Fibroblast of skin of abdomen (primary cell): Measurements from ENCODE around the gene TMTC1.

ENCODE experiments used
- DNase-seq: peaks from one replicate; pipeline ENCODE4 v3.0.0-alpha.2; 2013

The TMTC1 gene

DNA sequence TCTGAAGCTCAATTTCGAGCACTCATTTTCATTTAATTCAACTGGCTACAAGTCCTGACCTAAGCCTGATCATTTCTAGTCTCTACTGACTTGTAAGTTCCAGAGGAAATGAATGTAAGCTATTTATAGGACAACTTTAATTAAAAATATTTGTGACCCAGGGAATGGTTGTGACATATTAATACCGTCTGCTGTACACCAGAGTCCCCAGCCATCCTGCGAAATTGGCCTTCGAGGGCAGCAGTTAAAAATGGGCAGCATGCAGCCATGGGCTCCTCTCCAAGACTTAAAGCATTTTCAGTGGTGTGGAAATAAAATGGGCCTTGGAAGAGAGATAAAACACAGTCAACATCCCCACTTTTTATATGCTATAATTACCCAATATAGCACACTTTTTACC is 255.6 kb downstream of the TMTC1 start:
- no peak for DNase-seq

DNA sequence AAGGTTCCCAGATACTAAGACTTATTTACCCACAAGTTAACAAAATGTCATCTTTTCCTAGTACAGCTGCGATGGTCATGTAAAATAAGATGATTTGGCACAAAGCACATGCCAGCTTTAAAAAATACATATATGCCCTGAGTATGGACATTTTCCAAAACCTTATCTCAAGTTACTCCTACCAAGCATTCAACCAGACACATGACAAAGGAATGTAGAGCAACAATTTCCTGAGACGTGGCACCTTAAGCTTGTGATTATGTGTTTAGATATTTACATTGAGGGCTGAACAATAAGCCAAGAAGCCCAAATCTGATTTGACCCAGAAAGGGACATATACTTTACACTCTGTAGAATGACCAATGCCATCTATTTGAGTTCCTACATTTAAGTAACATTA is 261.8 kb downstream of the TMTC1 start:
- DNase-seq: no peak

DNA sequence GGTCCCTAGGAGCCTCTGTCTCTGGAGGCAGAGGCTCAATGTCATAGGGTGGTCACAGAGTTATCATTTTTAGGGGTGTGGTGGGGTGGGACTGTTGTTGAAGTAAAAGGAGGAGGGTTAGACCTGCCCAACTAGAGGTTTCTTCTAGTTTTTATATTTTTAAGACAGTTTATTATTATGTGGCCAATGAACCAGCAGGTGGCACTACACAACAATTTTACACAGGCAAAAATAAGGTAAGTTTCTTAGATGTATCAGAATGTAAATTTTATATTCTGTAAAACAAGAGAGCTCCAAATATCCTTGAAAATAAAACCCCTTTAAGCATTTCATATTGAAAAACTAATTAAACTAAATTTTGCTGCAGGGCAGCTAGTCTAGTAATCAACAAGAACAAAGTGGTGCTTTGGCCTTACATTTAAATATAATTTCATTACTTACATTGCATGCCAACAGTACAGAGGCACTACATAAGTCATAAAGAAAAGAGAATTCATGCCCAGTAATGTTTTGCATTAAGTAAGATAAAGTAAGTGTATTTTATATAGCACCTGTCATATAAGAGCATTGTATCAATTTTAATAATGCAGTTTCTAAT is 264.1 kb downstream of the TMTC1 start:
- peak; percentile 35 for DNase-seq

DNA sequence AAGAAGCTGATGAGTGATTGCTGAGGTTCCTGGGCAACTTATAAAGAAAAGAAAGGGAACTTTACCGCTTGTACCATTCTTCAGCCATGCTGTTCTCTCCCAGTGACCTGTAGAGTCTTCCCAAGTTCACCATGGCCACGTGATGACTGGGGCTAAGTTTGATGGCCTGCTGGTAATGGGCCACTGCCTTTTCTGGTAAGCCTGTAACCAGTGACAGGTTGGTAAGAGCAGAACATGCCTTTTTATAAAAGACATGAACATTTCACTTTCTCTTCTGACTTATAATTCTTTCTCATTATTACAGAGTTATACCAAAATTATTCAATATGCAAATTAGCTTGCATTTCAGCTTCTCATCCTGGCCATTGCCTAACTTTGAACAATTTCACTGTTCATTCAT is 265.3 kb downstream of the TMTC1 start:
- DNase-seq: no peak

DNA sequence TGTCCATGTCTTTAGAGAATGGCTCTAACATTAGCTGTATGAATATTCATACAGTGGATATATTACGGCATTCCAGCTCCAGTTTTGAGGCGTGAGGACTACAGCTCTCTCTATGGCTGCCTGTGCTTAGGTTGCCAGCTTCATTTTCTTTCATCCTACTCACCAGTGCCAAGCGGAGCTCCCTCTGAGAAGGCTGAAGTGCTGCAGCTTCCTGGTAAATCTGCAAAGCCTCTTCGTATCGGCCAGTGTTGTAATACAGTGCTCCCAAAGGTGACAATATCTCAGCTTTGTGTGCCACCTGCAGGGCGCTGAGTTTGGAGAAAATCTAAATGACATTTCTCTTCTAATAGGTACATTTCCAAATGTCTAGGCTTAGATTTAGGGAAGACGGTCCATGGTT is 266.5 kb downstream of the TMTC1 start:
- DNase-seq: no peak

DNA sequence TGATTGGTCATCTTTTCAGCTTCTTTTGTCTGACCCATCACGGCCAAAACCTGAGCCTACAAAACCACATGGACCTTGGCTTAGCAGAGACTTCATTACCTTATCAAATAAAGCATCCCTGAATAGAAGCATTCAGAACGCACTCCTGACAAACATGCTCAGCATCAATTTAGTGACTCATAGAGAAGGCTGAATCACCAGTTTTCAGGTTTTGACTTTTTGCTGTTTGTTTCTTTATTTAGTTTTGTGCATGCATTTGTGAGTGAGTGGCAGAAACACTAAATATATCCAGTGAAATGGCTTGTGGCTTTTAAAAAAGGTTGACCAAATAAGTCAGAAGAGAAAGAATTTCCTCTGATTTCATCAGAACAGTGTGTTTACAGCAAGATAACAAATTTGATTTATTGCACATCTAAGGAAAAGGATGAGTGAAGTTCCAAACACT is 267.3 kb downstream of the TMTC1 start:
- peak; percentile 36 for DNase-seq

DNA sequence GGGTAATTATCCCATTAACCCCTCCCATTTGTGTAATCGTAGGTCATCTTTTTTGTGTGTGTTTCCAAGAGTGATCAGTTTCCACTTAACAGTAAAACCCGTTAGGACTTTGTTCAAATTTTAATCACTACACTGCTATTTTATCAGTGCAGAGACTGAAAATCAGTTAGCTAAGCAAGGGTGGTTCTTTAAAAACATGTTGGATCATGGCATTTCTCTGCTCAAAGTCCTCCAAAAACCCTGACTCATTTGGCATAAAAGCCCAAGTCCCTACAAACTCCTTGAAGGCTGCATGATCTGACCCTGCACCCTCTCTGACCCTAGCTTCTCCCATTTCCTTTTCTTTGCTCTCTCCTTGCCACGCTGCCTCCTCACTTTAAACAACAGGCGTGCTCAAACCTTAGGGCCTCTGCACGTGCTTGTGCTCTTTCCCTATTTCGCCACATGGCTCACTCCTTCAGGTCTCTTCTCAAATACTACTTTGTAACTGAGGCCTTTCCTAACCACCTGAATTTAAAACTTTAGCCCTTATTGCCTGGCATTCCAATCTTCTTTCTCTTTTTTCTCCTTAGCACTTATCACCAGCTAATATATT is 273.1 kb downstream of the TMTC1 start:
- DNase-seq: no peak

DNA sequence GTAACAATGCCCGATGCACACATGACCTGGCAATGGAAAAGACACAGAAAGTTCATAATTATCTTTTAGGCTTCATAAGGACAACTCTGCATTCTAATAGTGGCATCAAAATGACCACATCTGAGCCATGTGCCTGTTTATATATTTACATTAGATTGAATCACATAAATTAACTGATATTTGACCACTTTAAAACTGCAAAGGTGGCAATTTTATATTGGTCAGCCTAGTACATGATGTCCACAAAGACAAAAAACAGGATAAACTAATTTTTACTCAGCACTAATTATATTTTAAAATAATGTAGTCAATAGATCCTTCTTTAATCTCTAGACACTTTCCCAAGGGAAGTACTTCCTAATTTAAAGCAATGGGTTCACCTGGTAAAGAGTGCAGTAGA is 274.2 kb downstream of the TMTC1 start:
- DNase-seq: no peak

DNA sequence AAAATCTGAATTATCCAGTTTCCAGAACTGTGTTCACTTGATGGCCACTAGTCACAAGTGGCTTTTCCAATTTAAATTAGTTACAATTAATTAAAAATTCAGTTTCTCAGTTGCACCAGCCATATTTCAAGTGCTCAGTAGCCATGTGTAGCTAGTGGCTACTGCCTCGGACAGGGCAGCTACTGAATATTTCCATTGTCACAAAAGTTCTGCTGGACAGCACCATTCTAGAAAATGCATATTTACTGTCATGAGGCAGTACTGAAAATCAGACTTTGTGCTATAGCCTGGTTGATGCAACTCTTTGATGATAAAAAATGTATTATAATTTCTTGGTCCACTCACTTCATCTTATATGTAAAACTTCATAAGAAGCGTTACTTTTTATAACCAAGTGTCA is 274.8 kb downstream of the TMTC1 start:
- DNase-seq: no peak

DNA sequence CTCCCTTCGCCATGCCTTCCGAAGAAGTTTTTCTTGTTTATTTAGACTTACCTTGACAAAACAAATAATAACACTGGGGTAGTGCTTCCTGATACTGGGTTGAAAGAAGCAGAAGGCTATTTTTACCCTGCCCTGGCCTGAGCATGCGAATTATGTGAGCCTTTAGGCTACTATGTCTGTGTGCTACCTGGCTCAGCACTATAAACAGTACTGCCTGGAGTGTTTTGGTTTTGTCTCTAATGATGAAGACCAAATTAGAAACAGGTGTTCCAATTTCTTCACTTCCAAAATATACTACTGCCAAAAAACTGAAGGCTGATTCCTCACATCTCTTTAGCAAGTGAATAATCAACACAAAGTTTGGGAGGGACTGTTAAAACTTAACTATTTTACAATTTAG is 278.6 kb downstream of the TMTC1 start:
- DNase-seq: no peak

DNA sequence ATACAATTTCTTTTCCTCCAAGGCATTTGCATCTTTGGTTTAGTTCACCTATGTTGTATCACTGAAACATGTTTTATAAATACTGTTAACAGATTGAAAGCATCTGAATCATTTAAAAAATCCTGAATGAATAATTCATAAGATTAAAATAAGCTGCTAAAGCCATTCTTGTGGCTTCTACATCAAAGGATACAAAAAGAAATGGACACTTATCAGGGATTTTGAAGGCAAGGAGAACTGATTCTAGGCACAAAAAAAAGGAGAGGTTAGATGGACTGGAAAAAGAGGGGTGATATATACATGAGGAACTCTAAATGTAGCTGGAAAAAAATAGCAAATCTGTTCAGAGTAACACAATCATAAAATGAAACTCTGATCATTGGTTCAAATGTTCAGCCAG is 280.5 kb downstream of the TMTC1 start:
- no peak for DNase-seq

DNA sequence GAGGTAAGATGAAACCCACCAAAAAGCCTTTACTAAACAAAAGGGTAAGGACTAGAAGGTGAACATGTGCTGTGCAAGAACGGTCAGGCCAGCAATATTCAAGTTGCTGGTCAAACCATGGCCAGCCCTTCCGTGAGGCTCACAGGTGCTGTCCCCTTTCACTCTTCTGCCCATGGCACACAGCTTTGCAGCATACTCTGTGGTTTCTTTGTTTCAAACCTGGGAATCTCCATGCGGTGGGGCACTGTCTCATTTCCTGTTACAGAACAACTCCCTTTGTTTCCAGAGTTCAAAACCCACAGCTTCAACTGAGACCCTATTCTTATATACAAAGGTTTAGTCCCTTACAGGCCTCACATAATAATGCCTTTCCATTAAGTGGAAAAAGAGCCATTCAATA is 284.5 kb downstream of the TMTC1 start:
- no peak for DNase-seq

DNA sequence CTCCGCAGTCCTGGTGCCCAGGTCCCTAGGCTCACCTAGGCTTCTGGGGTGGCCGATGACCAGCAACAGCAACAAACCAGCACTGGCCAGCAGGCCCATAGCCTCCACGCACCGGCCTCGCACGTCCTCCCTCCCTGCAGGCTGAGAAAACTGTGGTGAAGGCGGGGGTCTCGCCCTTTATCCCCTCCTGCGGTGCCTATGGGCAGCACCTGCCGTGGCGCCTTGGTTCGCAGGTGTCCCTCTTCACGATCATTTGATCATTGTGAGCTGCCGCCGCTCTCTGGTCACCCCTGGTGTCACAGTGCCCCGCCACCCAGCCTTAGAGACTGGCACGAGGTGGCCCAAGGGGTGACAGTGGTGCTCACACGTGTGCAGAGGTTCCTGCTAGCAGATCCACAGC is 286.2 kb downstream of the TMTC1 start, which contains the start of gene OVCH1:
Gene OVCH1 (minus strand): TSS at position 99 of the 400 bp plus-strand sequence. CDS start 0 bp downstream, at position 99.
- DNase-seq: no peak

DNA sequence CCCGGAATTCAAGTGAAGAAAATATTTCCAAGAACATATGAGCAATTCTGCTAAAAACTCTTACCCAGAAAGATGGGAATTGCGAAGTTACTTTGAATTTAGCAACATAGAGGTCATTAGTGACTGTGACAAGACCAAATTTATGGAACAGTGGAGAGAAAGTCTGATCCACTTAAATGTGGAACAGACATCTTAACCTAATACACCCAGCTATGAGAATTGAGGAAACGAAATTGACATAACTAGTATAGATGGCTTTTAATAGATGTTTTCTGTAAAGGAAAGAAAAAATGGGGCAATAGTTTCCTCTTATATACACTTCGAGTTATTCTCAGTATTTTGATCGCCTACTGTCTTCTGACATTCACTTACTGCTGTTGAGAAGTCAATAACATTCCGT is 290.9 kb downstream of the TMTC1 start:
- no peak for DNase-seq

DNA sequence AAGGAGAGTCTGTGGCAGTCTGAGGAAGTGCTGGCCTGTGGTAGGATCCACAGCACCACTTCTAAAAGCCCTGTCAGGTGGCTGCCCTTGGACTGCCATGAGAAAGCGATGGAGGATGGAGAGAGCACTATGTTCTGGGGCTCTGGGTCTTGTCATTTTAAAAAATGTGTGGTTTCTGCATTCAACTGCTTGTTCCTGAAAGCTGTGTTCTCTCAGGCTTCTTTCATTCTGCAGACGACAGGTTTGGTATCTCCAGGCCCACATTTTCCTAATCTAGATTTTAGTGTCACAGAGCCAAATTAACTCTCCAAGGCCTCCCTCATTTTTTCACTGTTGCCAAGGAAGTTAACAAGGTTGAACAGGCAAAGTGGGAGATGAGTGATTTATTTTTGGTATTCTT is 296.8 kb downstream of the TMTC1 start:
- DNase-seq: no peak

DNA sequence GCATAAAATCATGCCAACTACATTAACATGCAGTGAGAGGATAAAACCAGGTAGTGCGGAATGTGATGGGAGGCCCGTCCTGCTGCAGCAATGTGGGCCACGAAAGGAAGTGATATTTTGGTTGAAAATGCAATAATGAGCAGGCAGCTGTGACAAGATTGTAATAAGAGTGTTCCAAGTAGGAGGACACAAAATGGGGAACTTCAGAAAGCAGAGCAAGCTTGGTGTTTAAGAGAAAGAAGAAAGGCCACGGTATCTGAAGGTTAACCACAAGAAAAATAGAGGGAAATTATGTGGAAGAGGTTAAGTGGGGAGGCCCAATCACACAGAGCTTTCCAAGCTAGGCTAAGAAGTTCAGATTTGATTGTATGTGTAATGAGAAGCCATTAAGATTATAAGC is 320.5 kb downstream of the TMTC1 start:
- no peak for DNase-seq

DNA sequence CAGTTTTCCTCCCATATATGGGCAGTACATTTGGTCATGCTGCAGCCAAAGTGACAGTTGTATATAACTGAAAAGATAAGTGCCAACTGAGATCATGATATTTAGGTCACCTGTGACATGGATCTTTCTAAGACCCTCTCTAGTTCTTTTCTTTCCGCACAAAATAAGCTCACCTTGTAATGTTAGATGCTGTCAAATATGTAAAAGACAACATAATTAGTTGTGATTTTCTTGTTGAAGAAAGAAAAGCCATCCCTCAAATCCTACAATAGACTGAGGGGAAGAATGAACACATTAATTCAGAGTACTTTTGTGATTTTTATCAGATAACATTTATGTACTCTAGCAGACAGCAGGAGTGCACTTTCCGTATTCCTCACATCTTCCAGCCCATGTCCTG is 323.7 kb downstream of the TMTC1 start:
- no peak for DNase-seq

DNA sequence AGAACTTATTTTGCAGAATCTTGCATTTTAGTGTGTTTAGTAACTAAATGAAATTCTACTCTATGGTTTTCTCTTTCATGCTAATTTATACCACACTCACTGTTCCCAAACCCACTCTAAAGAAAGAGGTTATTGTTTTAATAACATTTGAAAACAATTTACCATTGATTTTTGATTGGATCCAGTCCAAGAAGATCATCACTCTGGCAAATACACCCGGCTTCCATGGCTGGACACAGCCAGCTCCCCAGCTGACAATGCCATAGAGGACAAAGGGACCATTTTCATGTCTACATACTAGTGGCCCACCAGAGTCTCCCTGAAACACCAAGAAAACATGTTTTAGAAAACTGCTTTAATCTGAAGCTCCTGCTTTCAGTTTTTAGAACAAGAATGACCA is 328.7 kb downstream of the TMTC1 start:
- no peak for DNase-seq

DNA sequence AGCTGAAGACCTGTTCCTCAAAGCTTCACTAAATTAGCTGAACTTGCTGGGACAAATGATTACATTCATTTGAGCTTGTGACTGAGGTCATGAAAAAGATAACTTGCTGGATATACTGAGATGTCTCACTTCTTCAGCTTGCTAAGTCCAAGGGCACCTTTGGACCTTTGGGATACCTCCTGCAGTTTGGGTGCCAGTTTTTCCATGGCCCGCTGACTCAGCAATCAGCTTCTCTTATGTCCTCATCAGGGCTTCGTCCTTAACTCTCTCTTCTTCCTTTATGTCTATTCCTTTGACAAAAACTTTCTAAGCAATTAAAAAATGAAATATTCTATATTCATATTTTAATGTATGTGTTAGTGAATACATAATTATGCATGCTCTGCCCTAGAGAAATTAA is 331.9 kb downstream of the TMTC1 start:
- no peak for DNase-seq
